GM19438 (cell line): ENCODE results near the gene PIK3R1.

Experiments
- ATAC-seq: cut with Tn5 transposase; IDR thresholded peaks from one replicate; pipeline ENCODE4 v1.9.1; 2021; ENCODE audit warnings: low read depth; ENCODE audit not compliant: unreplicated experiment

Gene PIK3R1

GRCh38 chr5:68249520-68249919 lies 34.0 kb downstream of the PIK3R1 start:
- ATAC-seq = no peak

- ATAC-seq = no peak
Measured at GRCh38 chr5:68250661-68251298, 35.2 kb downstream of the PIK3R1 start.

- no peak for ATAC-seq
Measured at GRCh38 chr5:68251386-68251785, 35.8 kb downstream of the PIK3R1 start.

GRCh38 chr5:68251804-68252522 lies 36.4 kb downstream of the PIK3R1 start:
- ATAC-seq = no peak

GRCh38 chr5:68252673-68253623 lies 37.4 kb downstream of the PIK3R1 start:
- ATAC-seq = no peak

- no peak for ATAC-seq
Measured at GRCh38 chr5:68253624-68254585, 38.3 kb downstream of the PIK3R1 start.

GRCh38 chr5:68254810-68255209 lies 39.3 kb downstream of the PIK3R1 start:
- no peak for ATAC-seq

- no peak for ATAC-seq
Measured at GRCh38 chr5:68255305-68256120, 40.0 kb downstream of the PIK3R1 start.

- no peak for ATAC-seq
Measured at GRCh38 chr5:68257210-68257609, 41.7 kb downstream of the PIK3R1 start.

GRCh38 chr5:68258531-68258930 lies 43.0 kb downstream of the PIK3R1 start:
- ATAC-seq = no peak

- ATAC-seq = no peak
Measured at GRCh38 chr5:68259700-68260099, 44.1 kb downstream of the PIK3R1 start.

GRCh38 chr5:68260467-68260866 lies 44.9 kb downstream of the PIK3R1 start:
- ATAC-seq = no peak

GRCh38 chr5:68261169-68261568 lies 45.6 kb downstream of the PIK3R1 start:
- ATAC-seq = no peak

- no peak for ATAC-seq
Measured at GRCh38 chr5:68261569-68262065, 46.1 kb downstream of the PIK3R1 start.

- ATAC-seq = no peak
Measured at GRCh38 chr5:68264024-68264956, 48.7 kb downstream of the PIK3R1 start.

GRCh38 chr5:68265347-68265746 lies 49.8 kb downstream of the PIK3R1 start:
- ATAC-seq = no peak

- no peak for ATAC-seq
Measured at GRCh38 chr5:68265822-68266395, 50.4 kb downstream of the PIK3R1 start.

GRCh38 chr5:68266457-68266856 lies 50.9 kb downstream of the PIK3R1 start:
- ATAC-seq = no peak
